ENCODE results near the gene STK35. TPM values are rescaled to one million over a fixed set of nuclear protein-coding genes. Genes with fewer than 3 reads are reported as not detected.
"Not testable (repeated sequence)": the region's sequence is repeated elsewhere in the genome, so short reads cannot be mapped to it uniquely, and the experiment has no call there.

Gene STK35
- total RNA-seq, 1 donor from 2014 or later: 15.9 TPM

DNA sequence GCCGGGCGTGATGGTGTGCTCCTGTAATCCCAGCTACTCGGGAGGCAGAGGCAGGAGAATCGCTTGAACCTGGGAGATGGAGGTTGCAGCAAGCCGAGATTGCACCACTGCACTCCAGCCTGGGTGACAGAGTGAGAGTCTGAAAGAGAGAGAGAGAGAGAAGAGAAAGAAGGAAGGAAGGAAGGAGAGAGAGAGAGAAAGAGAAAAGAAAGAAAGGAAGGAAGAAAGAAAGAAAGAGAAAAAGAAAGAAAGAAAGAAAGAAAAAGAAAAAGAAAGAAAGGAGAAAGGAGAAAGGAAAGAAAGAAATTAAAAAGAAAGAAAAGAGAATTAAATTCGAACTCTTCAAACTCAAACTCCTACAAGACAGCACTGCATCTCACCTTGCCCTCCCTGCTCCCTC is 70.2 kb downstream of the STK35 start:
- intact Hi-C loops (cut with micrococcal nuclease): loop anchor here (2.0 to 10.0 kb wide), 3 partner anchors 85 to 407 kb away; no protein-coding TSS in a partner anchor
- ATAC-seq, DNase-seq: not testable (repeated sequence)

DNA sequence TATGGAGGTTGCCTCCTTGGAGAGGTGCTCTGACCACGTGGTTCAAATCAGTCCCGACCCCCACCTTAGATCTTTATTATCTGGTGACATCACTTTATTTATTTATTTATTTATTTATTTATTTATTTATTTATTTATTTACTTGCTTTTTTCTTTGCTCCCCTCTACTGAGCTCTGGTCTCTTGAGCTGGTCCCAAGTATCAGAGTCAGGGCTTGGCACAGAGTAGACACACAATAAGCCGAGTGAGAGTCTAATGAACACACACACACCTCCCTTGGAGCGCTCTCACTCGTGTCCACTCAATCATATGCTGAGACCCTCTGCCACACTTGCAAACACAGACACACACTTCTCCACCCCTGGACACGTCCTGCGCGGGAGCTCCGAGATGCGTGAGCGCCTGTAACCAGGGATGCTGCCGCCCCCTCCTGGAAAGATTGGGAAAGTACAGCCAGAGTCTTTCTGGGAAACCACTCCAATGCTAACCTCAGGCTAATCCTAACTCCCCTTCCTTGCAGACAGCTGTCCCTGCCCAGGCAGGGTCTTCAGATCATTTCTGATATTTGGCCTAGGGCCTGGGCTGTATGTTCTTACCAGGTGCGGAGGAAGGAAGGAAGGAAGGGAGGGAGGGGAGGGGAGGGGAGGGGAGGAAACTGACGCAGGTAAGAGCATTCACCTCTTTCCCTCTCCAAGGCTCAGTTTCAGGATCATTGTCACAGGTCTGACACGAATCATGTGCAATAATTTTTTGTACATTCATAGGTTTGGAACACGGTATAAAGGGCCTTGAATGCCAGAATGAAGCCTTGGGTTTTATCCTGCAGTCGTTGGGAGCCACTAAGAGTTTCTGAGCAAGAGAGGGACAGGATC is 70.9 kb downstream of the STK35 start:
- peak; percentile 82 for DNase-seq
- intact Hi-C loops (cut with micrococcal nuclease): loop anchor here (2.0 to 10.0 kb wide), 3 partner anchors 86 to 408 kb away; no protein-coding TSS in a partner anchor
- peak; percentile 88 for ATAC-seq

DNA sequence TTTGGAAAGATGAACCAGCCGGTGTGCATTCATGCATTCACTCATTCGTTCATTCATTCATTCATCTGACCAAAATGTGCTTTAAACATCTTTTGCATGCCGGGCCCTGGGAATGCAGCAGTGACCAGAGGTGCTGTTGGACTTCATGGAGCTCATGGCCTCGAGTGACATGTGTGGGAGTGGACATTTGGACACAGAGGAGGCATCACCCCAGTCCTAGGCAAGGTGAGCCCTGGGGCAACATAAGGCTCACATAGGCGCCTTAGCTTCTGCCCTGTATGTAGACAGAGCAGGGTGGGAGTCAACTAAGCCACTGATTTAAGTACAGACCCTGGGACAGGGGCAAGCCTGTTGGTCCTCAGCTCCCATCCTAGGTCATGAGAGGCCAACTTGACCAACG is 71.6 kb downstream of the STK35 start:
- ATAC-seq (no peak), DNase-seq (no peak)
- intact Hi-C loops (cut with micrococcal nuclease): loop anchor here (2.0 to 10.0 kb wide), 3 partner anchors 86 to 408 kb away; no protein-coding TSS in a partner anchor

- ATAC-seq: no peak
- intact Hi-C loops (cut with micrococcal nuclease): loop anchor here (10.0 kb wide), 2 partner anchors 209 to 409 kb away; no protein-coding TSS in a partner anchor
- no peak for DNase-seq
Measured at GRCh38 chr20:2174067-2174466, 72.4 kb downstream of the STK35 start.

GRCh38 chr20:2176946-2177345 is 75.3 kb downstream of the STK35 start:
- intact Hi-C loops (cut with micrococcal nuclease): loop anchor here (10.0 kb wide), 2 partner anchors 212 to 412 kb away; no protein-coding TSS in a partner anchor
- ATAC-seq (no peak), DNase-seq (no peak)

DNA sequence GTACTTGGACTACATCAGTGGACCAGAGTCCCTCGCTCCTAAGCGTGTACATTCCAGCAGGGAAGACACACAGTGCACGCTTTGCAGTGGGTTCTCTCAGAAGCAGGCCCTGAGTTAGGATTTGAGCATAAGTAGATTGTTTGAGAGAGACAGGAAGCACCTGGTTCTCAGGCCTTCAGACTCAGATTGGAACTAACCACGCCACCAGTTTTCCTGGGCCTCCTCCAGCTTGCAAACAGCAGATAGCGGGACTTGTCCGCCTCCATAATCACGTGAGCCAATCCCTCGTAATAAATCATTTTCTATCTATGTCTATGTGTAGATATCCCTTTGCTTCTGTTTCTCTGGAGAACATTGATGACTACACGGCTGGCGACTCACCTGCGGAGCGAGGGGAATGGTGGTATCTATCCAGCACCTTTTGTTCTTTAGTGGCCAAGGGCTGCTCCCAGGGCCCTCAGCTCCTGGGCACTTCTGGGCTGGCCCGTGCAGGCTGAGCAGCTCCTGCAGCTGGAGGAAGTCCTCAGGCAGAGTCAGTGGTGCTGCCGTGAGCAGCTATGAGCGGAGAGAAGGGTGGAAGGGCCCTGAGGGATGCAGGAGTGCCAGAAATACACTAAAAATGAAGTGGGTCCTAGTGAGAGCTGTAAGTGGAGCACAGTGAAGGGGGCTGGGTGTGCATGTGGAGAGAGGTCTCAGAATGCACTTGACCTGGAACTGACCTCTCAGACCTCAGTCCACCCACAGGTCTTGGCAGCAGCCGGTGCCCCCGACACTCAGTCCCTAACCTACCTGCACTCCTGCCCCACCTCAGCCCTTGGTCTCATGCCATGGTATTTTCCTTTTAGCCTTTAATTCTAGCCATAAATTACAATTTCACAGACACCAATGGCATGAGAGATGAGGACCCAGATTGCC is 76.9 kb downstream of the STK35 start:
- intact Hi-C loops (cut with micrococcal nuclease): loop anchor here (10.0 kb wide), 2 partner anchors 214 to 414 kb away; no protein-coding TSS in a partner anchor
- ATAC-seq: no peak
- no peak for DNase-seq

- intact Hi-C loops (cut with micrococcal nuclease): loop anchor here (10.0 kb wide), 2 partner anchors 214 to 414 kb away; no protein-coding TSS in a partner anchor
- no peak for DNase-seq
- ATAC-seq: no peak
Measured at GRCh38 chr20:2179233-2179580, 77.6 kb downstream of the STK35 start.

DNA sequence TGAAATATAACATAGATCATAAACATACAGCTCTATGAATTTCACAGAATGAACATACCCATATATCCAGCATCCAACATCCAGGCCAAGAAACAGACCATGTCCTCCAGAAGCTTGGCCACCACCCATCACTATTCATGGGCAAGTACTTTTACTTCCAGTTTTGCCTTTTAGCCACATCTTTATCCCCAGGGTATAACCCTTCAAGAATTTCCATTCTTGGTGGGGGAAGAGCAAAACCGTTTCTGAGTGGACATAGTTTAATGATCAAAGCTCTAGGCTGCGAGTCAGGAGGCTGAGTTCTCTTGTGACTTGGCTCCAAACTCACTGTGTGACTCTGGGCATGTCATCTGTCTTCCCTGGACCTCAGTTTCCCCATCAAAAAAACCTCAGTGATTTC is 78.3 kb downstream of the STK35 start:
- intact Hi-C loops (cut with micrococcal nuclease): loop anchor here (10.0 kb wide), 2 partner anchors 215 to 415 kb away; no protein-coding TSS in a partner anchor
- ATAC-seq: no peak
- DNase-seq: no peak

DNA sequence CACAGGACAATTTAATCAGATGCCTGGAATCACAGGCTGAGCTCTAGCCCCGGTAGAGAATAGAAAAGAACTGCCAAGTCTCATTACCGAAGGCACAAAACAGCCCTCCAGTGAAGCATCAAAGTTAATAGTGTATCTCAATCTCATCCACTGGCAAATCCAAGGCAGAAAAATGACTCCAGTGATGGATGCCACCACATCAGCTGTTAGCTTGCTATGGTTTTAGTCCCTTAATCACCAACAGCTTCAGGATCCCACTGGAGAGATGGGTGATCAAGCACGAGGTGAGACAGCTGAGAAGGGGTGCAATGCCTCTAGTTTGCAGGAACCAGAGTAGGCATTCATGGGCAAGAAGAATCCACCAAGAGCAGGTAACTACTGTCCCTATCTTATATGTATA is 81.8 kb downstream of the STK35 start:
- ATAC-seq (no peak), DNase-seq (no peak)
- intact Hi-C loops (cut with micrococcal nuclease): no loop called here

- ATAC-seq; DNase-seq; intact Hi-C loops (cut with micrococcal nuclease): not testable (repeated sequence)
Measured at GRCh38 chr20:2184933-2185332, 83.3 kb downstream of the STK35 start.

DNA sequence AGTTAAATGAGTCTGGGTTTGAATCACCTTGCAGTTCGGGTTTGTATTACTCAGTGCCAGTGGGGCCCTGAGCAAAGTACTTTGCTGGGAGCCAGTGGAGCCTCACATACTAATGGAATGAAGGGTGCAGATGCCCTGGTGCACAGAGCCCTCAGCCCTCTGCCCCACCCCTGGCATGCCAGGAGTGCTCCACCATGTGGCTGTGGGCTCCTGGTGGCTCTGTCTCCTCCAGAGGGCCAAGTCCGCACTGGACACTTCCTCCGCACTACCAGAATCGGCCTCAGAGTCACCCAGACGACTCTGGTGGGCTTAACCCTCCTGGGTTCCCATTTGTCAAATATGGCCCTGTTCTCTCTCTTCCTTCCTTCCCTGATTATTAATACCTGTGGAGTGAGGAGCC is 94.0 kb downstream of the STK35 start:
- no peak for ATAC-seq
- intact Hi-C loops (cut with micrococcal nuclease): no loop called here
- no peak for DNase-seq

DNA sequence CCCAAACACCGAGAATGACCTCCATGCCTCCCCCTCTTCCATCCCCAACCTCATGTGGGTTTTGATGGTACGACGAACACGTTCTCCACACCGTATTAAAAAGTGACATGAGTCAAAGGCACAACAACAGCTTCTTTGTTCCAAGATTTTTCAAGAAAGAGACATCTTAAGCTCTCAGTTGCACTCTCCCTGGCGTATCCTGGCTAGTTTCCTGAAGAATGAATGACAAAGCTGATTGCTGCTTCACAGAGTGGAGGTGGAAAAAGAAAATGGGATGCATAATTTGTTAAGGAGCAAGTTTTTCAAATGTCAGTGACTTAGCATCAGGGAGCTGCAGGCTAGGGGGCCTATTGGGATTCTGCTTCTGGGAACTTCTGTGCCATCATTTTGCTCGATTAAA is 95.5 kb downstream of the STK35 start:
- intact Hi-C loops (cut with micrococcal nuclease): no loop called here
- ATAC-seq: no peak

More for the DNA sequence above, 95.5 kb downstream of the STK35 start:
- no peak for DNase-seq

Other genes starting within 250 kb of the STK35 start
- 18.1 TPM for gene SIRPA, start 206.4 kb upstream of the STK35 start, total RNA-seq
- gene PDYN, start 107.8 kb upstream of the STK35 start, total RNA-seq: not detected
- gene TGM3, start 194.2 kb downstream of the STK35 start, total RNA-seq: not detected

All from left ventricle myocardium superior (tissue), 1 donor.